PFSK-1 (cell line): ENCODE results near the gene CRISPLD2.

Experiments
- FOXP2 ChIP-seq: optimal IDR thresholded peaks from 2 replicates; pipeline ENCODE3; 2011; ENCODE audit warnings: borderline replicate concordance, control low read depth, inconsistent platforms; ENCODE audit not compliant: insufficient read depth; ENCODE audit errors: extremely low read length, extremely low read depth
- POLR2AphosphoS5 ChIP-seq: IDR thresholded peaks from 2 replicates; pipeline ENCODE4 v1.6.1; 2012; ENCODE audit warnings: low read depth, mild to moderate bottlenecking, control low read depth, low read length, moderate library complexity
- REST ChIP-seq, 2 experiments: IDR thresholded peaks; 2 replicates each; pipeline versions ENCODE4 v1.6.1 to v1.8.0; 2011 to 2012; ENCODE audit warnings: low read depth in 2 of 2, low read length in 2 of 2, control low read depth in 1 of 2, inconsistent platforms in 1 of 2, mild to moderate bottlenecking in 1 of 2, moderate library complexity in 1 of 2; ENCODE audit not compliant: insufficient read depth in 1 of 2
- SIN3A ChIP-seq: IDR thresholded peaks from 2 replicates; pipeline ENCODE4 v1.6.1; 2012; ENCODE audit warnings: mild to moderate bottlenecking, low read length, moderate library complexity, borderline replicate concordance; ENCODE audit not compliant: insufficient read depth
- TAF1 ChIP-seq: IDR thresholded peaks from 2 replicates; pipeline ENCODE4 v1.6.1; 2012; ENCODE audit warnings: low read length, control low read depth, borderline replicate concordance; ENCODE audit not compliant: insufficient read depth

CRISPLD2 gene

DNA sequence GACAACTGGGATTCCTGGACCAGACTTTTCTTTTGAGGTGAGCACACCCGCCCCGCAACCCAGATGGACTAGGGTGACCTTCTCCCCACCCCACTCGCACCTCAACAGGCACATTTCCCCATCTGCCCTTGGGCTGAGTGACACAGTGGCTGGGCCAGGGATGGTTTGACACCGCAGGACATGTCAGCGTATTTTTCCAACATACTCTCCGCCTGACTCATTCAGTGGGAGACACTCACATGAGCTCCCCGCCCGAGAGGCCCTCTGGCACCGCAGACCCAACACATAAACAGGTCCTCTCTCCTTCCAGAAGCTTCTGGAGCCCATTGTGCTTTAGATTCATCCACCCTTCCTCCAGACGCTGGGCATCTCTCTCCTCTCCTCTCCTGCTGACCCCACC is 122.1 kb downstream of the CRISPLD2 start:
- TF ChIP-seq SIN3A: no peak
- no peak for TF ChIP-seq REST (IDR thresholded peaks at IDR 0.05; ENCODE audit: insufficient read depth in 1 of 2, low read depth in 2 of 2, low read length in 2 of 2)
- no peak for TF ChIP-seq POLR2AphosphoS5
- no peak for TF ChIP-seq TAF1
- TF ChIP-seq FOXP2: no peak

- no peak for TF ChIP-seq REST (IDR thresholded peaks at IDR 0.05; ENCODE audit: insufficient read depth in 1 of 2, low read depth in 2 of 2, low read length in 2 of 2)
- TF ChIP-seq TAF1: no peak
- TF ChIP-seq FOXP2: no peak
- no peak for TF ChIP-seq SIN3A
- no peak for TF ChIP-seq POLR2AphosphoS5
These were observed 123.0 kb downstream of the CRISPLD2 start for GRCh38 chr16:84942786-84943185.

DNA sequence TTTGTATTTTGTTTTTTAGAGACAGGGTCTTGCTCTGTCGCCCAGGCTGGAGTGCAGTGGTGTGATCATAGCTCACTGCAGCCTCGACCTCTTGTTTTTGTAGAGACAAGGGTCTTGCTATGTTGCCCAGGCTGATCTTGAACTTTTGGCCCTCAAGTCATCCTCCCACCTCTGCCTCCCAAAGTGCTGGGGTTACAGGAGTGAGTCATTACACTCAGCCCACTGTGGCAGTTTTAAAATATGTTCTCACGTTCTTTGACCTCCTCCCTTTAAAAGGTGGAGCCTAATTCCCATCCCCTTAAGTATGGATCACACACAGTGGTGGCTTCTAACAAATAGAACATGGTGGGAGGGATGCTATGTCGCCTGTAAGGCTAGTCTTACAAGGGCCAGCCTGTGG is 123.8 kb downstream of the CRISPLD2 start:
- no peak for TF ChIP-seq REST (IDR thresholded peaks at IDR 0.05; ENCODE audit: insufficient read depth in 1 of 2, low read depth in 2 of 2, low read length in 2 of 2)
- no peak for TF ChIP-seq FOXP2
- TF ChIP-seq SIN3A: no peak
- no peak for TF ChIP-seq TAF1
- no peak for TF ChIP-seq POLR2AphosphoS5

- TF ChIP-seq SIN3A (no peak), FOXP2 (no peak), REST (IDR thresholded peaks at IDR 0.05; ENCODE audit: insufficient read depth in 1 of 2, low read depth in 2 of 2, low read length in 2 of 2) (no peak), POLR2AphosphoS5 (no peak), TAF1 (no peak)
These were observed 127.2 kb downstream of the CRISPLD2 start for GRCh38 chr16:84947022-84947421.

DNA sequence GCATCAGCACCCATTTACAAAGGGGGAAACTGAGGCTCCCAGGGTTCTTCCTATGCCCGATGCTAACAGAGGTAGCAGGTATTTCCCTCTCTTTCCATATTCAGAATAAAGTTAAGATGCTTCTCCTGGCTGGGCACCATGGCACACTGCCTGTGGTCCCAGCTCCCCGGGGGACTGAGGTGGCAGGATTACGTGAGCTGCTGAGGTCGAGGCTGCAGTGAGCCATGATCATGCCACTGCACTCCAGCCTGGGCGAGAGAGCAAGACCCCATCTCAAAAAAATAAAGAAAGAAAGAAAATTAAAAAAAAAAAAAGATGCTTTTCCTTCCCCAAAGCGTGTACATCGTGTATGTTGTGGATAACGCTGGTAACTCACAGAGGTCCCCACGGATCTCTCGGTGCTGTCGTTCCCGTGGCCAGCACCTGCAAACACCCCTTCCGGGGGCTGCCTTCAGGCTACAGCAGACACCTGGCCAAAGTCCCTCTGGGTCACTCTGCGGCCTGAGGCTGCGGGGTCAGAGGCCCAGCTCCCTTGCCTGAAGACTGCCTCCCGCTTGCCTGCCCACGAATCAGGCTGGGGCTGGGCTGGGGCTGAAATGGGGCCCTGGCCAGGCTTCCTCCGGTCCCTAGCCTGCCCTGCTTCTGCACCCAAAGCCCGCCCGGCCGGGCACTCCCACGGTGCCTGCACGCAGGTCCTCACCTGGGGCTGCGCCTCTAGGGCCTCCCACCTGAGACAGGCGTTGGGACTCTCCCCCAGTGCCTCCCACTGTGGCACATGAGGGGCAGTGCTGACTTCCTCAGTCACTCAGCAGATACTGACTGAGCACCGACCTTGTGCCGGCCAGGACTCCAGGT is 128.4 kb downstream of the CRISPLD2 start:
- no peak for TF ChIP-seq FOXP2
- no peak for TF ChIP-seq SIN3A
- no peak for TF ChIP-seq REST (IDR thresholded peaks at IDR 0.05; ENCODE audit: insufficient read depth in 1 of 2, low read depth in 2 of 2, low read length in 2 of 2)
- no peak for TF ChIP-seq POLR2AphosphoS5
- TF ChIP-seq TAF1: no peak
